ENCODE measurements around the gene SNX18.

SNX18 gene

DNA sequence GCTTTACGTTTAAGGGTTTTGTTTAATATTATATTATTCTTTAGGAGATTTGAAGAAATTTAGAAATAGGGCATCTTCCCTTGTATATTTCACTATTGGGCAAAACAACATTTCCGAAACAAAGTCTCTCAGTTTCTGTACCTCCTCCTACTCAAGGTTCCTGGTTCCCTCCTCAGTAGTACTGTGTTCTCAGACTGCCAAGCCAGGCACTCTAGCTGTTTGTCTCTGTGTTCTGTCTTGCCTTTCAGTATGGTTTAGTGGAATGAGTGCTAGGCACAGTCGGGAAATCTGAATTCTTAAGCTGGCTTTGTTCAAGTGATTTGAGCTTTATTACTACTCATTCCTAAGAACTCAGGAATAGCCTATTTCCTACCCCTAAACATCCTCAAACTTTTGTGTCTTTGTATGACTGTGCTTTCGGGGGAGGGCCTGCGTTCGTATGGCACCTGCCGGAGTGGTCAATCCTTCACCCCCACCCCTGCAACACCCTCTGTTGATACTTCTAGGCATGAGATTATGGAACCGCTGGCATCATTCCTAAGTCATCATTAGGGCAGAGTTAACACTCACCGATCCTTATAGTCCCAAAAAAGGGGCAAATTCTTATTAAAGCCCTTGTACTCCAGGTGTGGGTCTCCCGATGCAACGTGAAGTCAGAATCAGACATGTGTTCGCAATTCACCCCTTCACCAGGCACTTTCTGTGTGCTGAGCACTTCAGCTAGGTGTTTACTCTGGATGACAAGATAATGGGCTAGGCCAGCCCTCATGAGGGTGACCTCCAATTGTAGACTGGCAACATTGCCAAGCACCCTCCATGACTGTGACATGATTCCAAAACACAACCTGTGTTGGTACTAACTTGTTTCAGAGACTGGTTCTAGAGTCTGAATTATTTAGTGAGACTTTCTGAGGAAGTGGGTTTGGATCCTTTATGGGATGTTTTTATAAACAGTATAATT lies 24.5 kb downstream of the SNX18 start:
- no peak for DNase-seq (ENCODE audit: low spot score)

DNA sequence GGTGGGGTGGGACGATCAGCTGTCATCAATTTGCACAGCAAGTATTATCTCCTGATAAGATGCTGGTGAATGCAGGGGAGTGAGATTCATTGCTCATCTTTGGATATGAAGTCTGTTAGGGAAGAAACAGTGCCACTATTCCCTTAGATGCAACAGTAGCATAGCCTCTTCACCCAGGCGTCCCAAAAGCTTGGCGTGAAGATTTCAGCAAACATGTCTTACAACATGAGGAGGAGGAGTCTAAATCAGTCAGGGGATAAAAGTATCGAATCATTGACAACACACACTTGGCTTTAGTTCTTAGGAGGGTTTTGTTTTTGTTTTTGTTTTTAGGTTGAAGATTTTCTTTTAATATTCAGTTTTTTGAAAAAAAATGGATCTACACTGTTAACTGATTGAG lies 26.5 kb downstream of the SNX18 start:
- no peak for DNase-seq (ENCODE audit: low spot score)

DNA sequence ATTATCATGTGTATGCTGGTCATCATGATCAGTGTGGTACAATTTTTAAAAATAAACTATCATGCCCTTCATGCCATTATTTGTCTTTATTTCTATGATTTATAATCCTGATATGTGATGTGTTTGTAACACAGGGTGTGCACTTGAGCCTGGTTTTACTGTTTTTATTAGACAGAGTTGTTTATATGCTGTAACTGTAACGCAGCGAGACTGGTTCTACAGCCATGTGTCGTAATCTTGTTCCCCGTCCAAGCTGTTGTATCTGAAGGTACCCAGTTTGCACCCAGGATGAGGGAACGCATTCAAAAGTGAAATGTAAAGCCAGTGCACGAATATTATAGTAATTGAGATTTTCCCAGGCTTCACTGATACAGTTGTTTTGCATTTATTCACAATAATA lies 28.2 kb downstream of the SNX18 start:
- no peak for DNase-seq (ENCODE audit: low spot score)

DNA sequence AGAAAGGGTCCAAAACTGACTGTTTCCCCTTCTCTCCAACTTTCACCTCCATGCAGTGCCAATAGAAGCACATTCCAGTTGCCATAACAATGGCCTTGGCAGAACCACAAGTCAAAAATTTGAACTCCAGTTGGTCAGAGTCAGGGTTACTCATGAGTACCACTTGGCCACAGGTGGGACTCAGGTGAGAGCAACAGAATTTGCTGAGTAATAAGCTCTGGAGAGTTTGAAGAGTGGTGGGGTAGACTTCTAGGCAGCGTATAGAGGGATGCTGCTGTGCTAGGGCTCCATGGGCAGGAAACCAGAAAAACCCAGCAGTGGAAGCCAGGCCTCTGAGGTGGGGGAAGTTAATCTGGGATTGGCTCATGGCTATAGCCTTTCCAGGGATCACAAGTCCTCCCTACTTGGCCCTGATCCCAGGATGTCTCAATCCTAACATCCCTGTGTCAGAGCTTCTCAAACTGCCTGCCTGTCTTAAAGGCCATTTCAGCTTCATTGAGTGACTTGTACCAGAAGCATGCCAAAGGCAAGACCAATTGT lies 30.2 kb downstream of the SNX18 start:
- no peak for DNase-seq (ENCODE audit: low spot score)

DNA sequence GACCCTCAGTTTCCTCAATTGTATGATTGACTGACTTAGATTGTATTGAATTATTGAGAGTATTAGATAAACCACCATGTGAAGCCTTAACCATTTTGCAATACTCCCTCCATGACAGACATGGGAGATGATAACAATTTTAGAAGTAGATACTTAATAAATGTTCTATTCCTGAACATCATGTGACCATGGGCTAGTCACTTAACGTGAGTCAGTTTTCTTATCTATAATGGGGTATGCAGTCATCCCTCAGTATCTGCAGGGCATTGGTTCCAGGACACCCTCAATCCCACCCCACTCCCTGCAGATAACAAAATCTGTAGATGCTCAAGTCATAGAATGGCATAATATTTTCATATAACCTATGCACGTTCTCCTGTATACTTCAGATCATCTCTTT lies 31.0 kb downstream of the SNX18 start:
- DNase-seq (ENCODE audit: low spot score), result no peak

DNA sequence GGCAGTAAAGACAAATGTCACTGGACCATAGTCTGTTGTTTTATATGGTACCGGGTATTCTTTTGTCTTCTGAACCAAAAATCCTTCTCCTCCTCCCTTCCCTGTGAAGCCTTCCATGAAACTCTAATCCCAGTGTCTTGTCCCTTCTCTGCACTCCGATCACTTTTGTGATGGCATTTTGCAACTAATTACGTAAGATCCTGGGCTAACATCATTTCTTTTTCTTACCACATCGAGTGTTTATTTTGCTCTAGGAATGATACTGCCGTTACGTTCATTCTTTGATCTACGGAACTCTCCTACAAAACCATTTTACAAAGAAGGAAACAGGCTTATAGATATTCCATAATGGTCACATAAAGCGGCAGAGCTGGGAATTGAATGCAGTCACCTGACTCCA lies 33.7 kb downstream of the SNX18 start:
- DNase-seq (ENCODE audit: low spot score), result no peak

DNA sequence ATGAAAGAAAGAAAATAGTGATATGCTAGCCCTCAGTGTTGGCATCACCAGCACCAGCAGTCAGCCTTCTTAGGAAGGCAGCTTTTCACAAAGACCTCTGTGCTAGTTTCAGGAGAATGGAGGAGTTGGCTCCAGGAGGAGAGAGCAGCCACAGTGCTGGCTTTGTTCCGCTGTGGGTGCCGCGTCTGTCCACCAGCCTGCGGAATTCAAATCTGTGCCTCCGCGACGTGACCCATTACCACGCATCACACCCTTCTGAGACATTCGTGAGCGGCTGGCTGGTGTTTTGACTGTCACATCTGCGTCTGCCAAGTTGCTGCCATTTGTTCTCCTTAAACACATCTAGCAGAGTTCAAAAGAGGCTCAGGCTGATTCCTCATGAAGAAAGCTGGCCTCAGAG lies 34.4 kb downstream of the SNX18 start:
- no peak for DNase-seq (ENCODE audit: low spot score)

DNA sequence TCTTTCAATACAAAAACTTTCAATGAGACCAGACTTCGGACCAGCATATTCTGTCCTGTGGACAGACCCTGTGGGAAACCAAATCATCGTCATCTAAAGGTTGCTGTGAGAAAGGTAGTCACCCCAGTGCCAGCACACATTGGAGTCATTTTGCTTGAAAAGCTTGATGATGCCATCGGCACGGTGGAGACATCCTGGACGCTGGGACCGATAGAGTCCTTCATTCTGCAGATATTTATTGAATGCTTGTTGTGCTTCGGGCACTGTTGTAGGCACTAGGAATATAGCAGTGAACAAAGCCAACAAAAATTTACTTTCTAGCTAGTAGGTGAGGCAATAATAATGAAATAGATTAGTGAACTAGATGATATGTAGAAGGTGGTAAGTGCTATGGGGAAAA lies 34.9 kb downstream of the SNX18 start:
- no peak for DNase-seq (ENCODE audit: low spot score)

DNA sequence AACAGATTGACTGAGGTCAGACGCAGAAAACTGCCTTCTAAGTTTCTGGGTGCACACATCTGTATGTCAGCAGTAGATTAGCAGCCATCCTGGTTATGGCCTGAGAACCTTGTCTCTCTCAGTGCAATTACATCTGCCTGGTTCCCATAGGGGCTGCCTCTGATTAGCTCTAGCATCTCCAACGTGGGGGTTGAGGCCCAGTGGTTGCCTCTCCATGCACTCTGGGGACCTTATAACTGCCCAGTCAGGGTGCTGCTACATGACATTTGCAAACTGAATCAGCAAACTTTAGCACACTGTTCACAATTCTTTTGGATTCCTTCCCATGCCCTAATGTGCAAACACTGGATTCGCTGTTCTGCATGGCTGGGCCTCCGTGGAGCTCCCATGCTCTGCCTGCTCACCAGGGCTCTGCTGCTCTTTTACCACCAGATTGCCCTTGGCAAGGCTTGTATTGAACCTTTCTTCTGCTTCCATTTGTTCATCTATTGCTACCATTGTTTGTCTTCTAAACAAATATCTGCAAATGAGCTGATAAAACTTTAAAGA lies 36.2 kb downstream of the SNX18 start:
- DNase-seq (ENCODE audit: low spot score), result no peak

DNA sequence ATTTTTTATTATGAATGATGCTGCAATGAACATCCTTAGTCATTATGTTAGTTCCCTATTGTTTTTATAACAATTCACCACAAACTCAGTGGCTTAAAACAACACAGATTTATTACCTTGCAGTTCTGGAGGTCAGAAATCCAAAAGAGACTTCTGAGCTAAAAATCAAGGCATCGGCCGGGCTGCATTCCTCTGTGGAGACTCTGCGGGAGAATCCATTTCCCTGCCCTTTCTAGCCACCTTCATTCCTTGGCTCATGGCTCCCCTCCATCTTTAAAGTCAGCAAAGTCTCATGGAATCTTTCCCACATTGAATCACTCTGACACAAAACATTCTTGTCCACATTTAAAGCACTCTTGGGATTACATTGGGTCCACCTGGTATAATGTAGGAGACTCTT lies 38.6 kb downstream of the SNX18 start:
- no peak for DNase-seq (ENCODE audit: low spot score)

DNA sequence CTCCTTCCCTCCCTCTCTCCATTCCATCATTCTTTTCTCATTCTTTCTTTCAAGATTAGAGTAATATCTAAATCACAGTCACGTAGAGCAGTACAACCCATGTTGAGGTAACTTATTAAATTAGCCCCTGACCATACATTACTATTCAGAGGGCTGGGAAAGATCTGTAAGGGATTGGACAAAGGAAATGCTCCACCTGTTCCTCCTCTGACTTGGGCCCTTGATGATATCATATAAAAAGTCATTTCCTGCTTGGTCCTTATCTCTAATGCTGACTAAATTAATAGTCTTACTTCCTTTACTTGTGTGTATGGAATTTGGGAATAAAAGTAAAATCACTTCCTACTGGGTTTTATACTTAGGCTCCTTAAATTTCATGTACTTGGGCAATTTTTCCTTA lies 40.8 kb downstream of the SNX18 start:
- no peak for DNase-seq (ENCODE audit: low spot score)

DNA sequence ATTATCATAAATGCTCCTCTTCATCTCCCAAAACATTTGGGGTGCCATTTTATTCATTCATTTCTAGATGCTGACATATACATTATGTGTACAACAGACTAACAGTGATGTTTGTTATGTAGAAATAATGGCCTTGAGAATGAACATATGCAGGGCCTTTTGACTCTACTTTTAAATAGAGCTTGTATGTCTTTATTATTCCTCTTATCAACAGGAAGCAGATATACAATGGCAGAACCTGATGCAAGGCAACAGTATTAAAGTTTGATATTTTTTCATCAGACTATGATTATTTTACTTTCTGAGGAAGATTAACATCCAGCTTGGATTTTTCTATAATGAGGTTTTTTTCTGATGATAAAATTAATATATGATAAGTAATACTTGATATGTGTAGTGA lies 44.1 kb downstream of the SNX18 start:
- no peak for DNase-seq (ENCODE audit: low spot score)

DNA sequence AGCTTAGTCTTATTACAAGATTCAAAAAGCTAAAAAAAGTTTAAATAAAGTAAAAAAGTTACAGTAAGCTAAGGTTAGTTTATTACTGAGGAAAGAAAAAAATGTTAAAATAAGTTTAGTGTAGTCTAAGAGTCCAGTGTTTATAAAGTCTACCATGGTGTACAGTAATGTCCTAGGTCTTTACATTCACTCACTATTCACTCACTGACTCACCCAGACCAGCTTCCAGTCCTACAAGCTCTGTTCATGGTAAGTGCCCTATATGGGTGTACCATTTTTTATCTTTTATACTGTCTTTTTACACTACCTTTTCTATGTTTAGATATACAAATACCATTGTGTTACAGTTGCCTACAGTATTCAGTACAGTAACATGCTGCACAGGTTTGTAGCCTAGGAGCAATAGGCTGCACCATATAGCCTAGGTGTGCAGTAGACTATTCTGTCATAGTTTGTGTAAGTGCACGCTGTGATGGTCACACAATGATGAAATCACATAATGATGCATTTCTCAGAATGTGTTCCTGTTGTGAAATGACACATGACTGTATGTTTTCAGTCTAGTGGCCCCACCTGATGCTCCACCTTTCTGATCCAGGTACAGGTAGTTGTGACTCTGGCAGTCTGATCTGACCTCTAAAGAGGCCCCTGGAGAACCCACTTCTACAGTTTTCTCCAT lies 45.7 kb downstream of the SNX18 start:
- no peak for DNase-seq (ENCODE audit: low spot score)

DNA sequence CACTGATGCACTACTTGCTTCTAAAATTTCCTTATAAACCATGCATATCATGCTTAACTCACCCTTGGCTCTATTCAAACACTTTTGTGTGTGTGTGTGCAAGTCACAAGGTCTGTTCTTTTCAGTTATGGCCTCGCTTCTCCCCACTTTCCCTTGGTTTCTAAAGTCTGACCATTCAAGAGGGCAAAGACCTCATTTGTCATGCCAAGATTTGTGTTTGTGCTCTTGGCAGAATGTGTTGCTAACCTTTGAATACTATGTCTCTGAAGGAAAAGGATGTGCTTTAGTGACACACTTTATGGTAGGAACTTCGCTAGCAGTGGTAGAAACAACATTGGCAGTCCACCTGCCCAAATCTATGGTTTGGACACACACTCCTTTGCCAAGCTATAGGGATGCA lies 50.4 kb downstream of the SNX18 start:
- no peak for DNase-seq (ENCODE audit: low spot score)

DNA sequence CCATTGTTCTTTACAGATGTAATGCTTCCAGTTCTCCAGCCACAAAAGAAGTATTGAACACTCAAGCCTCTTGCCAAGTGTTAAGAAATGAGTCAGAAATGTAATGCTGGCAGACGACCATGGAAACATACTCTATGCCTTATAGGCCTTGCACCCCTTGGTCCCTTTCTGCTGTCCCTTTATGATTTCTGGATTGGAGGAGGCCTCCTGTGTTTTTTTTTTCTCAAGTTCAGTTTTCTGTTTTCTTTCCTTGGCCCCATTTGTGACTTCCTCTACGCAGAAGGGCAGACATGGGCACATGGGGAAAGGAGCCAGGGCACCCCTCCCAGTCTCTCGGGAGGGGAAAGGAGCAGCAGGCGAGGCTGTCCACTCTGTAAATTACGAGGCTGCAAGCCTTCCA lies 53.4 kb downstream of the SNX18 start:
- DNase-seq (ENCODE audit: low spot score), result no peak

DNA sequence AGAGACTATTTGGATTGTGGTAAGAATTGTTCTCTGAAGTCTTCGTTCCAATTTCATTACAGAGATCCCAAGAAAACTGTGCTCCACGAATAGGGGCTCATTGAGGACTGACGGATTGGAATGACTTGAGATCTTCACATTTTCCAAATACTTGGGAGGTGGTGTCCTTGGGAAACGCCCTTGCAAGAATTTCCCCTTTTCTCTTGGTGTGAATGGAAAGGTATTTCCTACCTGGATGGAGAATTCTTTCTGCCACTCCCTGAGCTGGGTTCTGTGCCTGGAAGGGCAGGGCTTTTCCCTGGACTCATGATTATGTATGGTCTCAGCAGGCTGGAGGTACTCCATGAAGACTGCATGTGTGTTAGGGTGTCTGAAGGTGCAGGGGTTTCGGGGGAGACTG lies 53.9 kb downstream of the SNX18 start:
- DNase-seq (ENCODE audit: low spot score), result no peak

DNA sequence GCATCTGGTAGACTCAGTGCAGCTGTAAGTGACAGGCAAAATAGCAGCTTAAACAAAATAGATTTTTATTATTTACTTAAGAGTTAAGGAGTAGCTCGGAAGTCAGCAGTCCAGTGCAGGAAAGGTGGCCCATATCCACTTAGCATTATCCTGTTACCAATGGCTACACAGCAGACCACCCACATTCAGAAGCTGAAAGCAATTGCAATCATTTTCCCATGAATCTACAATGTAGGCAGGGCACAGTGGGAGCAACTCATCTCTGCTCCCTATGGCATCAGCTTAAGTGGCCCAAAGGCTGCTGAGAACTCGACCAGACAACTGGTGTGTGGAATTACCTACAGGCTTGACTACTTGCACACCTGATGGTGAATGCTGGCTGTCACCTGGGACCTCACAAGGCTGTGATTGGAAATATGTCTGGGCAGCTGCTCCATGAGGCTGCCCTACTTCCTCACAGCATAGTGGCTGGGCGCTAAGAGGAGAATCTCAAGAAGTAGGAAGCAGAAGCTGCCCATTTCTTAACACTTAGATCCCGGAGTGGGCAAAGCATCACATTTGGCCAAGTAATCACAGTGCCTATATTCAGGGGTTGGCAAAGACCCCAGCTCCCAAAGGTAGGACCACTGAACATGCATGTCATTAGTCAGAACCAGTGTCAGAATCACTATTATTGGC lies 56.4 kb downstream of the SNX18 start:
- DNase-seq (ENCODE audit: low spot score), result no peak

DNA sequence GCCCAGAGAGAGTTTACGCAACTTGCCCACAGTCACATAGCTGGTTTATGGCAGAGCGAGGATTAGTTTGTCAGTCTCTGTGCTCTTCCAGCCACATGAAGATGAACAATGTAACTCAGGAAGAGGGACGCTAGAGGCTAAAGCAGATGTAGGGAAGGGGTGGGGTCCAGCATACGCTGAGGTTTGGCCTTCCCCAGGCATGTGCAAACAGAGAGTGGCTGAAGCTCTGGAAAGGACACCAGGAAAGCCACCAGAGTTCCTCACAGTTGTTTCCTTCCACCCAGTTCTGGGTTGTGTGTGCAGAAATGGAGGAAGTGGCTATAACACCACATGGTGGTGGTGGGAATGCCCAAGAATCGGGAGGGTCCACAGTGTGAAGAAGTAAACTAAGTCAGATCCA lies 60.0 kb downstream of the SNX18 start:
- DNase-seq (ENCODE audit: low spot score), result no peak

DNA sequence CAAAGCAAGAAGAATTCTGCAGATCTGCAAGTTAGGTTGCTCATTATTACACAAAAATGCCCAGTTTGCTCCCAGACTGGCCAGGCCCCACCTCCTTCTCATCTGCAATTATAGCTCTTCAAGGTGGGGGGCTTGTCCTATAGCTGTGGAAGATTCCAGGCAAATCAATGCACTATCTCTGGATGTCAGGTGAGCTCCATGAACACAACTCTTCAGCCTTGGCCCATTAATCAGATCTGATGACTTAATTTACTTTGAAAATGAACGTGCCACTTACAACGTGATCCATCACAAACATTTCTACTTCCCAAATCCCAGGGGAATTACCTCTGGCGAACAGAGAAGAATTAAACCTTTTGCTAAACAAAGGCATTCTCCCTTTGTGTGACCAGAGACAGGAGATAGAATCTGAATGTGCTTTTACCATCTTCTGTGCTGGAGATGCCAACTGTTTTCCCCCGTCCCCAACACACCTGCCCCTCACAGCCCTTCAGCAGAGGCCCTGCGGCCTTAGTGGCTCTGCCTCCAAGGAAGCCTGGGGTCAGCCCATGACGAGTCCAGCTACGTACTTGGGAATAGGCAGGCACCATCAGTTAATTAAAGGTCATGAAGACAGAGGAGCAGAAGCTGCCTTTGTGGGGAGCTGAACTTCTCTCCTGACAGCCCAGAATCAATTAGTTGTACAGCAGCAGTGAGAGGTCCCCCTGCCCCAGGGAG lies 60.5 kb downstream of the SNX18 start:
- DNase-seq (ENCODE audit: low spot score), result no peak

DNA sequence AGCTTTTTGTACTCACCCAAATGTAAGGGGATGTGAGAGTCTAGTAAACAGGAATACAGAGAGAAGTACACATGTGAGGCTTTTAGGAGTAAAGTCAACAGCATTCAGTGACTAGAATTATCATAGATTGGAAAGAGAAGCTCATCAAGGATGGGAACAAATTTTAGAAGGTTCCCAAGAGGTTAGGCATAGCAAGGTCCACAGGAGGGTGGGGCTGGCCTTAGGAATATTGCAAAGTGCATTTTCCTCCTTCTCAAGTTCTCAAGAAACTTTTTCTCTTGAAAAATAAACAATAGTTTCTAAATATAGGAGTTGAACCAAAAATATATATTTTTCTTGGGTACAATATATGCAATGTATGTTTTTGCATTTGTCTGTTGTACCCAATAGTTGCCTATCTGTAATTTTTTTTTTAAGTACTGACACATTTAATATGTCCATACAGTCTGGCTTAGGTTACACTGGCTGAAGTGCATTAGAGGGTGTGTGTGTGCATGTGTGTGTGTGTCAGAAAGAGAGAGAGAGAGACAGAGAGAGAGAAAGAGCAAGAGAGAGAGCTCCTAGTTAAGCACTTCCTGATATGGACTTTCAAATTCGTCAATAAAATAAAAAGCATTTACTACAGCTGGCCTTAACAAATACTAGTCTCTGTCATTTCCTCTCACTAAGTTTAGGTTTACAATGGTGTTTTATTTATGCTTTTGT lies 62.2 kb downstream of the SNX18 start:
- DNase-seq (ENCODE audit: low spot score), result no peak
